ENCODE measurements around the gene RRAD.

GRCh38 chr16:66948134-66948836 is 22.9 kb upstream of the RRAD start:
- TF ChIP-seq REST (IDR thresholded peaks at IDR 0.05) (no peak), POLR2A (IDR thresholded peaks at IDR 0.05; ENCODE audit: low read length) (no peak), NFE2L2 (conservative IDR thresholded peaks at IDR 0.05; ENCODE audit: low read length) (no peak), CBX2 (IDR thresholded peaks at IDR 0.05; ENCODE audit: borderline replicate concordance, low read depth) (no peak), PHF8 (IDR thresholded peaks at IDR 0.05; ENCODE audit: borderline replicate concordance, low read depth) (no peak), CTCF (IDR thresholded peaks at IDR 0.05) (no peak), BHLHE40 (IDR thresholded peaks at IDR 0.05; ENCODE audit: low read depth, low read length) (no peak), USF2 (IDR thresholded peaks at IDR 0.05) (no peak), NPAS2 (CRISPR knock-in tag; IDR thresholded peaks at IDR 0.05; ENCODE audit: borderline replicate concordance) (no peak), CHD4 (IDR thresholded peaks at IDR 0.05; ENCODE audit: borderline replicate concordance) (no peak), CEBPB (IDR thresholded peaks at IDR 0.05) (no peak), RCOR1 (IDR thresholded peaks at IDR 0.05; ENCODE audit: low read depth, low read length) (no peak), HEYL (CRISPR knock-in tag; IDR thresholded peaks at IDR 0.05) (no peak), FOSL2 (IDR thresholded peaks at IDR 0.05) (no peak), FOSL2 (CRISPR knock-in tag; IDR thresholded peaks at IDR 0.05) (no peak)
